Skeletal muscle tissue (tissue), 4 donors: Measurements from ENCODE around the gene RGS7. TPM values are rescaled to one million over a fixed set of nuclear protein-coding genes. Genes with fewer than 3 reads are reported as not detected.

Experiments
- H3K27ac ChIP-seq: one replicate; pipeline ENCODE4 v1.7.0; 2013; ENCODE audit warnings: mild to moderate bottlenecking, low read depth, low read length, inconsistent platforms
- H3K27me3 ChIP-seq, 3 donors: one replicate each; pipeline ENCODE4 v1.7.0; 2013; ENCODE audit warnings: low read length in 3 of 3; ENCODE audit not compliant: control insufficient read depth in 3 of 3, insufficient read depth in 3 of 3
- H3K36me3 ChIP-seq, 3 donors: one replicate each; pipeline ENCODE4 v1.7.0; 2013; ENCODE audit warnings: low read length in 3 of 3; ENCODE audit not compliant: control insufficient read depth in 3 of 3, insufficient read depth in 3 of 3
- H3K4me1 ChIP-seq, 3 donors: one replicate each; pipeline ENCODE4 v1.7.0; 2013; ENCODE audit warnings: low read length in 3 of 3, mild to moderate bottlenecking in 3 of 3; ENCODE audit not compliant: control insufficient read depth in 3 of 3, insufficient read depth in 3 of 3
- H3K4me3 ChIP-seq, 3 donors: one replicate each; pipeline ENCODE4 v1.7.0; 2013; ENCODE audit warnings: low read length in 3 of 3
- H3K9ac ChIP-seq, 3 donors: one replicate each; pipeline ENCODE4 v1.7.0; 2013; ENCODE audit warnings: low read length in 3 of 3, mild to moderate bottlenecking in 3 of 3, moderate library complexity in 2 of 3, low read depth in 1 of 3
- H3K9me3 ChIP-seq, 3 donors: one replicate each; pipeline ENCODE4 v1.7.0; 2013; ENCODE audit warnings: low read length in 3 of 3; ENCODE audit not compliant: control insufficient read depth in 3 of 3
- total RNA-seq: library from RNA; depleted of rRNA; stranded (reverse); fragments of >200 nt; gene quantifications from one replicate; pipeline ENCODE4 v1.2.3, GENCODE V29; 2014
- donor health status: Osteomylitis.

The RGS7 gene
- total RNA-seq, 1 donor from 2014 or later: not detected

GRCh38 chr1:241045659-241046058 lies 311.3 kb downstream of the RGS7 start:
- no peaks in the 10 kb centered on the region for H3K36me3 ChIP-seq
- H3K9ac ChIP-seq: no peak overlapping the region
- no peak overlapping the region for H3K4me3 ChIP-seq
- no peak overlapping the region for H3K27ac ChIP-seq
- H3K27me3 ChIP-seq: no peaks in the 10 kb centered on the region
- no peaks in the 10 kb centered on the region for H3K4me1 ChIP-seq
- H3K9me3 ChIP-seq: peaks cover 0 to 4% (median 0%) of the 10 kb centered on the region in 3 donors

GRCh38 chr1:241034203-241034936 lies 322.6 kb downstream of the RGS7 start:
- H3K9ac ChIP-seq: no peak overlapping the region
- no peaks in the 10 kb centered on the region for H3K27me3 ChIP-seq
- no peak overlapping the region for H3K4me3 ChIP-seq
- H3K4me1 ChIP-seq: no peaks in the 10 kb centered on the region
- no peaks in the 10 kb centered on the region for H3K36me3 ChIP-seq
- no peak overlapping the region for H3K27ac ChIP-seq
- no peaks in the 10 kb centered on the region for H3K9me3 ChIP-seq

GRCh38 chr1:241024834-241025233 lies 332.2 kb downstream of the RGS7 start:
- H3K9ac ChIP-seq: no peak overlapping the region

GRCh38 chr1:241022366-241022765 lies 334.6 kb downstream of the RGS7 start:
- Histone ChIP-seq H3K27me3 (no peaks in the 10 kb centered on the region), H3K36me3 (no peaks in the 10 kb centered on the region), H3K9ac (no peak overlapping the region), H3K27ac (no peak overlapping the region), H3K9me3 (no peaks in the 10 kb centered on the region), H3K4me3 (no peak overlapping the region), H3K4me1 (no peaks in the 10 kb centered on the region)

More at GRCh38 chr1:241024834-241025233, 332.2 kb downstream of the RGS7 start:
- Histone ChIP-seq H3K4me3 (no peak overlapping the region), H3K27ac (no peak overlapping the region), H3K4me1 (no peaks in the 10 kb centered on the region), H3K27me3 (no peaks in the 10 kb centered on the region), H3K9me3 (no peaks in the 10 kb centered on the region), H3K36me3 (no peaks in the 10 kb centered on the region)

GRCh38 chr1:241020851-241021697 lies 335.9 kb downstream of the RGS7 start:
- Histone ChIP-seq H3K4me3 (no peak overlapping the region), H3K27me3 (no peaks in the 10 kb centered on the region), H3K27ac (no peak overlapping the region), H3K9me3 (no peaks in the 10 kb centered on the region), H3K4me1 (no peaks in the 10 kb centered on the region), H3K36me3 (no peaks in the 10 kb centered on the region), H3K9ac (no peak overlapping the region)

GRCh38 chr1:241012708-241013340 lies 344.2 kb downstream of the RGS7 start:
- Histone ChIP-seq H3K9me3 (peaks cover 0 to 3% (median 0%) of the 10 kb centered on the region in 3 donors), H3K4me3 (no peak overlapping the region), H3K36me3 (no peaks in the 10 kb centered on the region), H3K4me1 (no peaks in the 10 kb centered on the region), H3K27ac (no peak overlapping the region), H3K27me3 (no peaks in the 10 kb centered on the region), H3K9ac (no peak overlapping the region)

GRCh38 chr1:241007668-241008067 lies 349.3 kb downstream of the RGS7 start:
- no peak overlapping the region for H3K27ac ChIP-seq
- H3K9ac ChIP-seq: no peak overlapping the region
- H3K36me3 ChIP-seq: no peaks in the 10 kb centered on the region
- no peaks in the 10 kb centered on the region for H3K27me3 ChIP-seq
- H3K4me1 ChIP-seq: no peaks in the 10 kb centered on the region
- peaks cover 0 to 3% (median 0%) of the 10 kb centered on the region in 3 donors for H3K9me3 ChIP-seq
- H3K4me3 ChIP-seq: no peak overlapping the region

- H3K36me3 ChIP-seq: no peaks in the 10 kb centered on the region
- no peaks in the 10 kb centered on the region for H3K27me3 ChIP-seq
Measured at GRCh38 chr1:240999826-241000225, 357.2 kb downstream of the RGS7 start.

GRCh38 chr1:240998441-240999015 lies 358.5 kb downstream of the RGS7 start:
- H3K4me1 ChIP-seq: no peaks in the 10 kb centered on the region
- no peaks in the 10 kb centered on the region for H3K27me3 ChIP-seq
- H3K27ac ChIP-seq: no peak overlapping the region
- no peaks in the 10 kb centered on the region for H3K36me3 ChIP-seq
- H3K9me3 ChIP-seq: peaks cover 0 to 2% (median 0%) of the 10 kb centered on the region in 3 donors
- H3K9ac ChIP-seq: no peak overlapping the region
- no peak overlapping the region for H3K4me3 ChIP-seq

More at GRCh38 chr1:240999826-241000225, 357.2 kb downstream of the RGS7 start:
- H3K27ac ChIP-seq: no peak overlapping the region
- no peak overlapping the region for H3K4me3 ChIP-seq
- no peaks in the 10 kb centered on the region for H3K4me1 ChIP-seq
- H3K9ac ChIP-seq: no peak overlapping the region
- H3K9me3 ChIP-seq: no peaks in the 10 kb centered on the region
